CD4-positive, alpha-beta T cell treated with Interleukin-6 at 100 ng/mL for 8 hours (primary cell): ENCODE data around the gene CNKSR3.

Experiments
- DNase-seq: peaks from one replicate; pipeline ENCODE4 v3.0.0-alpha.2; 2020; ENCODE audit warnings: mixed read lengths, low spot score

The CNKSR3 gene

GRCh38 chr6:154479351-154479769, 31.1 kb downstream of the CNKSR3 start:
- DNase-seq, result no peak

- no peak for DNase-seq
Observed at GRCh38 chr6:154478701-154479060, 31.8 kb downstream of the CNKSR3 start.

GRCh38 chr6:154478021-154478700, 32.3 kb downstream of the CNKSR3 start:
- no peak for DNase-seq

GRCh38 chr6:154476494-154476893, 34.0 kb downstream of the CNKSR3 start:
- no peak for DNase-seq

- no peak for DNase-seq
Observed at GRCh38 chr6:154474648-154475428, 35.6 kb downstream of the CNKSR3 start.

GRCh38 chr6:154473324-154473723, 37.2 kb downstream of the CNKSR3 start:
- no peak for DNase-seq

GRCh38 chr6:154471609-154472362, 38.7 kb downstream of the CNKSR3 start:
- DNase-seq, result no peak

- DNase-seq, result no peak
Observed at GRCh38 chr6:154469306-154469935, 41.1 kb downstream of the CNKSR3 start.

- no peak for DNase-seq
Observed at GRCh38 chr6:154468760-154469159, 41.7 kb downstream of the CNKSR3 start.

- no peak for DNase-seq
Observed at GRCh38 chr6:154466971-154467679, 43.4 kb downstream of the CNKSR3 start.

GRCh38 chr6:154466139-154466538, 44.3 kb downstream of the CNKSR3 start:
- DNase-seq, result no peak

- no peak for DNase-seq
Observed at GRCh38 chr6:154463573-154464419, 46.7 kb downstream of the CNKSR3 start.

GRCh38 chr6:154462425-154462824, 48.1 kb downstream of the CNKSR3 start:
- no peak for DNase-seq

- no peak for DNase-seq
Observed at GRCh38 chr6:154461348-154461747, 49.1 kb downstream of the CNKSR3 start.

GRCh38 chr6:154460306-154461071, 50.0 kb downstream of the CNKSR3 start:
- no peak for DNase-seq

GRCh38 chr6:154459513-154459912, 51.0 kb downstream of the CNKSR3 start:
- no peak for DNase-seq

GRCh38 chr6:154458565-154459470, 51.7 kb downstream of the CNKSR3 start:
- DNase-seq, result no peak

GRCh38 chr6:154457881-154458284, 52.6 kb downstream of the CNKSR3 start:
- DNase-seq, result no peak
